ENCODE results near the gene B4GALNT2.

B4GALNT2 gene

DNA sequence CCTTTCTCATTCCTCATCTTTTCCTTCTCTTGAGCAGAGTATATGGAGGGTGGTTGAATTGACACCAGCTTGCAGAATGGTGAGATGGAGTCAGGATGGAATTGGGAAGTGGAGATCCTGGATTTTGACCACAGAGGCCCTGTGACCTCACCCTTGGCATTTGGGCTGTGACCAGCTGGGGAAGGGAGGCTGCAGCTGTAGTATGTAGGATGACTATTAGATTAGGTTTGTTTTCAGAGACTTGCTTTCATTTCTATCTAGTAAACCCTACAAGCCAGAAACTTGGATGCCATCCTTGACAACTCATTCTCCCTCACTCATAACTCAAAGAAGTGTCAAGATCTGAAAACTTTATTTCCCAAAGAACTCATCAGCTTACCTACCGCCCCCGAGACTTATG lies 71.9 kb downstream of the B4GALNT2 start:
- in situ Hi-C loops (cut with HindIII; ENCODE audit: low pct_ligation_motif_present, low sequenced_read_pairs): no loop called here
- no peak overlapping the region for H3K27ac ChIP-seq
- TF ChIP-seq, protein P1, sequence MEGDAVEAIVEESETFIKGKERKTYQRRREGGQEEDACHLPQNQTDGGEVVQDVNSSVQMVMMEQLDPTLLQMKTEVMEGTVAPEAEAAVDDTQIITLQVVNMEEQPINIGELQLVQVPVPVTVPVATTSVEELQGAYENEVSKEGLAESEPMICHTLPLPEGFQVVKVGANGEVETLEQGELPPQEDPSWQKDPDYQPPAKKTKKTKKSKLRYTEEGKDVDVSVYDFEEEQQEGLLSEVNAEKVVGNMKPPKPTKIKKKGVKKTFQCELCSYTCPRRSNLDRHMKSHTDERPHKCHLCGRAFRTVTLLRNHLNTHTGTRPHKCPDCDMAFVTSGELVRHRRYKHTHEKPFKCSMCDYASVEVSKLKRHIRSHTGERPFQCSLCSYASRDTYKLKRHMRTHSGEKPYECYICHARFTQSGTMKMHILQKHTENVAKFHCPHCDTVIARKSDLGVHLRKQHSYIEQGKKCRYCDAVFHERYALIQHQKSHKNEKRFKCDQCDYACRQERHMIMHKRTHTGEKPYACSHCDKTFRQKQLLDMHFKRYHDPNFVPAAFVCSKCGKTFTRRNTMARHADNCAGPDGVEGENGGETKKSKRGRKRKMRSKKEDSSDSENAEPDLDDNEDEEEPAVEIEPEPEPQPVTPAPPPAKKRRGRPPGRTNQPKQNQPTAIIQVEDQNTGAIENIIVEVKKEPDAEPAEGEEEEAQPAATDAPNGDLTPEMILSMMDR (IDR thresholded peaks at IDR 0.05; ENCODE audit: low read depth, low read length, missing control alignments): no peak
- no peaks in the 10 kb centered on the region for H3K27me3 ChIP-seq (replicated peaks)
- DNase-seq: no peak
- no peak overlapping the region for H3K4me3 ChIP-seq (ENCODE audit: low read depth, low read length)
- H3K36me3 ChIP-seq (replicated peaks): no peaks in the 10 kb centered on the region

DNA sequence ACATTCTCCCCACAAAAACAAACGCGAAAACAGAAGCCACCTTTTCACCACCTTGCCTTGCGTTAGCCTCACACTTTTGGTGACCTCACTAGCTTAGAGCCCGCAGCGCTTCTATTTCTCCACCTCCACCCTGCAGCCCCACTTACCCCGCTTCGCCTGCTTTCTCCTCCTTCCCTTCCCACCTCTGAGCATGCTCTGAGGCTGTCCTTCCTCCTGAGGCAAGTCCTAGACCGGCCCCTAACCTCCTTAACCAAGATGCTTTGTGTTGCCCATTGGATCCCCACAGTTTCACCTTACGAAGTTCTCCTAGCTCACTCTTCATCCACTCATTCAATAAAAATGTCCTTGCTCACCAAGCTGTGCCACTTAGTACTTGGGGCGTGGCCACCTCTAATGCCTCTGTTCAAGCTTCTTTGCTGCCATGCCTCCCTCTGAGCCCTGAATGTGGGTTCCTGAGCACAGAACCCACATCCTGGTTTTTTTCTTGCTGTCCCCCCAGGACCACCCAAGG lies 76.5 kb downstream of the B4GALNT2 start:
- no peak for DNase-seq
- no peak overlapping the region for H3K27ac ChIP-seq
- no peaks in the 10 kb centered on the region for H3K36me3 ChIP-seq (replicated peaks)
- in situ Hi-C loops (cut with HindIII; ENCODE audit: low pct_ligation_motif_present, low sequenced_read_pairs): no loop called here
- no peak overlapping the region for H3K4me3 ChIP-seq (ENCODE audit: low read depth, low read length)
- TF ChIP-seq, protein P1 (IDR thresholded peaks at IDR 0.05; ENCODE audit: low read depth, low read length, missing control alignments): no peak
- no peaks in the 10 kb centered on the region for H3K27me3 ChIP-seq (replicated peaks)

DNA sequence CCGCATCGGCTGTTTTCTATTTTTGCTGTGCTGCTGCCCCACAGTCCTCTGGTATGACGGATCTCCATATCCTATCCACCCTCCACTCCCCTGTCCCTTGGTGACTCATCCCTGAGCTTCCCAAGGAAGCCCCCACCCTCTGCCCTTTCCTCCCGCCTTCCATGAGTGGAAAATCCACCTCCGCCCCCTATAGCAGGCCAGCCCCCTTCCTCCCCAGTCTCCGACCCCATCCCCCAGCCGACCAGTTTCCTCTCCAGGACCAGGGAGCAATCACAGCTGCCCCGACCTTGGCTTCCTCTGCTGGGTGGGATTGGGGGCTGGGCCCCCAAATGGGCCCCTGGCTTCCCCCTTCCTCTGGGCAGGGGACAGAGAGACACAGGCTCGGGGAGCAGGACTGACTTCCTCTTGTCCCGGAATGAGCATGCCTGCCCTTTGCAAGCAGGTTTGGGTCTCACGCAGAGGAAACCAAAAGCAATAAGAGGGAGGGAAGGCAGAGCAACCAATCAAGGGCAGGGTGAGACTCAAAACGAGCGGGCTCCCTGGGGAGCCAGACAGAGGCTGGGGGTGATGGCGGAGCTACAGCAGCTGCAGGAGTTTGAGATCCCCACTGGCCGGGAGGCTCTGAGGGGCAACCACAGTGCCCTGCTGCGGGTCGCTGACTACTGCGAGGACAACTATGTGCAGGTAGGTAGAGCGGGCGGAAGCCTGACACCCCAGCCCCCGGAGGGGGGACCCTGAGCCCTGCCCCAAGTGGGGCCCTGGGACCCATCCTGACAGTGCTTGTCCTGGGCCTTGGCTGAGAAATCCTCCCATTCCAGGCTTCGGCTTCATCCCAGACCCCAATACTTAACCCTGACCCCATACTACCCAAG lies 77.8 kb downstream of the B4GALNT2 start, which contains the start of the genes ABI3 and GNGT2:
ABI3 (plus strand) TSS at position 550 of the 872 bp plus-strand sequence; CDS start at position 568, 18 bp downstream.
GNGT2 (minus strand) TSS at position 417 of the 872 bp plus-strand sequence. CDS start 3,152 bp downstream, outside the sequence.
- H3K4me3 ChIP-seq (ENCODE audit: low read depth, low read length): peak within 1 kb of the TSS; percentile 36
- no peaks in the 10 kb centered on the region for H3K27me3 ChIP-seq (replicated peaks)
- TF ChIP-seq, protein P1 (IDR thresholded peaks at IDR 0.05; ENCODE audit: low read depth, low read length, missing control alignments): no peak
- peak; percentile 26 for DNase-seq
- no peak within 1 kb of the TSS for H3K27ac ChIP-seq
- H3K36me3 ChIP-seq (replicated peaks): no peaks in the 10 kb centered on the region
- in situ Hi-C loops (cut with HindIII; ENCODE audit: low pct_ligation_motif_present, low sequenced_read_pairs): no loop called here

DNA sequence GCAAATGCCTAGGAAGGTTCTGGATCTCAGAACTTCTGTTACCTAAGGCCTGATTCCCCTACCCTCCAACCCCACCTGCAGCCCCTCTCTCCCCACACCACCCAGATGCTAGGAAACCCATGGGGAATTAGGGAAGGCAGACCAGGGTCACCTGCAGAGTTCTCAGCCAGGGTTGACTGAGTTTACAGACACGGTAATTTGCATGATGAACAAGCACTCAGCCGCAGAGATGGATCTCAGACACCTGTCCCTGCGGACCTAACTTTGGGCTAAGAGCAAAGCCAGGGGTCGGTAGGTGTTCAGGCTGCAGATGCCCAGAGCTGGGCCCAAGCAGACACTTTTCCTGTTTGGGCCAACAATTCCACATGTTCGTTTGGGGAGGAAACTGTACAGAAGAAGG lies 80.8 kb downstream of the B4GALNT2 start:
- H3K27ac ChIP-seq: no peak overlapping the region
- H3K36me3 ChIP-seq (replicated peaks): no peaks in the 10 kb centered on the region
- H3K4me3 ChIP-seq (ENCODE audit: low read depth, low read length): no peak overlapping the region
- no peaks in the 10 kb centered on the region for H3K27me3 ChIP-seq (replicated peaks)
- no peak for DNase-seq
- in situ Hi-C loops (cut with HindIII; ENCODE audit: low pct_ligation_motif_present, low sequenced_read_pairs): no loop called here
- TF ChIP-seq, protein P1 (IDR thresholded peaks at IDR 0.05; ENCODE audit: low read depth, low read length, missing control alignments): no peak

DNA sequence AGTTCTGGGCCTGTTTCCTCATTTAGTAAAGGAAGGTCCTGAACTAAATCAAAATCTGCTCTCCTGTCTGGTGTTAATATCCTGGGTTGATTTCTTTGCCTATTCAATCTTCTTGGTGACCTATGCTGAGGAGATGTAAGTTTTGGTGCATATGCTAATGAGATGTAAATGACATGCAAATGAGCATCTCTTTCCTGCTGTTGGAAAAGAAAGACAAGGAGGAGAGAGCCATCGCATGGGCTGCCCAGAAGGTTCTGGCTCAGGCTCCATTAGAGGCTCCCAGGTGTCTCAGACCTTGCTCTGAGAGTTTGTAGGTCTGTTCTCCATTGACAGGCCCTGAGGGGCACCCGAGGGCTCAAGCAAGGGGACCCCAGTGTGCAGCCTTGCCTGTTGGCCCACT lies 81.3 kb downstream of the B4GALNT2 start:
- Histone ChIP-seq H3K27ac (no peak overlapping the region), H3K4me3 (ENCODE audit: low read depth, low read length) (no peak overlapping the region), H3K27me3 (replicated peaks) (no peaks in the 10 kb centered on the region), H3K36me3 (replicated peaks) (no peaks in the 10 kb centered on the region)
- DNase-seq: no peak
- TF ChIP-seq, protein P1 (IDR thresholded peaks at IDR 0.05; ENCODE audit: low read depth, low read length, missing control alignments): no peak
- in situ Hi-C loops (cut with HindIII; ENCODE audit: low pct_ligation_motif_present, low sequenced_read_pairs): no loop called here

All from brain microvascular endothelial cell (primary cell).